COLO668 (cell line): ENCODE measurements around the gene HSD17B4.
"Not testable (repeated sequence)": the region's sequence is repeated elsewhere in the genome, so short reads cannot be mapped to it uniquely, and the experiment has no call there.

Experiments used
- DNase-seq: peaks from one replicate; lab custom pipeline; 2025; ENCODE audit not compliant: unreplicated experiment; lab: John Stamatoyannopoulos, UW

The HSD17B4 gene

GRCh38 chr5:119428574-119428973, 23.7 kb upstream of the HSD17B4 start:
- not testable (repeated sequence) for DNase-seq

GRCh38 chr5:119432674-119433237, 19.5 kb upstream of the HSD17B4 start:
- DNase-seq = not testable (repeated sequence)

- peak; percentile 13 for DNase-seq
These were observed 16.7 kb upstream of the HSD17B4 start for GRCh38 chr5:119435436-119436132.

GRCh38 chr5:119437785-119438586, 14.3 kb upstream of the HSD17B4 start:
- DNase-seq = not testable (repeated sequence)

DNA sequence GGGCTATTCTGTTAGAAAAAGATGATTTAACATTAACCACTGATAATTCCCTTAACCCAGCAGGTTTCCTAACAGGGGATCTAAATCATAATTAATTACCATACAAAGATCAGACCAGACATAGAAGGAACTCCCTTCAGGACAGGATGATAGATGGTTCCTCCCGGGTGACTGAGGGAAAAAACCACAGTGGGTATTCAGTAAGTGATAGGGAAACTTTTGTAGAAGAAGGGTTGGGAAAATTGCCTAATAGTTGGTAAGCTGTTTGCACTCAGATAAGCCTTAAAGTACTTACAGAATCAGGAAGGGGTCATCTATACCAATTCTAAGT, 13.7 kb upstream of the HSD17B4 start:
- DNase-seq = not testable (repeated sequence)

GRCh38 chr5:119439140-119439631, 13.1 kb upstream of the HSD17B4 start:
- DNase-seq = no peak

DNA sequence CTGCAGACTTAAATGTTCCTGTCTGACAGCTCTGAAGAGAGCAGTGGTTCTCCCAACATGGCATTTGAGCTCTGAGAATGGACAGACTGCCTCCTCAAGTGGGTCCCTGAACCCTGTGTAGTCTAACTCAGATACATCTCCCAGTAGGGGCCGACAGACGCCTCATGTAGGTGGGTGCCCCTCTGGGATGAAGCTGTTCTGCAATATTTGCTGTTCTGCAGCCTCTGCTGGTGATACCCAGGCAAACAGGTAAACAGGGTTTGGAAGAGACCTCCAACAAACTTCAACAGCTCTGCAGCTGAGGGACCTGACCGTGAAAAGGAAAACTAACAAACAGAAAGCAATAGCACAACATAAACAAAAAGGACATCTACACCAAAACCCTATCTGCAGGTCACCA, 12.7 kb upstream of the HSD17B4 start:
- not testable (repeated sequence) for DNase-seq

DNA sequence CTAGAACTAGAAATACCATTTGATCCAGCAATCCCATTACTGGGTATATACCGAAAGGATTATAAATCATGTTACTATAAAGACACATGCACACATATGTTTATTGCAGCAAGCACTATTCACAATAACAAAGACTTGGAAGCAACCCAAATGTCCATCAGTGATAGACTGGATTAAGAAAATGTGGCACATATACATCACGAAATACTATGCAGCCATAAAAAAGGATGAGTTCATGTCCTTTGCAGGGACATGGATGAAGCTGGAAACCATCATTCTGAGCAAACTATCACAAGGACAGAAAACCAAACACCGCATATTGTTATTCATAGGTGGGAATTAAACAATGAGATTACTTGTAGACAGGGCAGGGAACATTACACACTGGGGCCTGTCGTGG, 7.7 kb upstream of the HSD17B4 start:
- not testable (repeated sequence) for DNase-seq

GRCh38 chr5:119445544-119445943, 6.8 kb upstream of the HSD17B4 start:
- DNase-seq = no peak

- DNase-seq = no peak
These were observed 2.4 kb upstream of the HSD17B4 start for GRCh38 chr5:119449882-119450281.

DNA sequence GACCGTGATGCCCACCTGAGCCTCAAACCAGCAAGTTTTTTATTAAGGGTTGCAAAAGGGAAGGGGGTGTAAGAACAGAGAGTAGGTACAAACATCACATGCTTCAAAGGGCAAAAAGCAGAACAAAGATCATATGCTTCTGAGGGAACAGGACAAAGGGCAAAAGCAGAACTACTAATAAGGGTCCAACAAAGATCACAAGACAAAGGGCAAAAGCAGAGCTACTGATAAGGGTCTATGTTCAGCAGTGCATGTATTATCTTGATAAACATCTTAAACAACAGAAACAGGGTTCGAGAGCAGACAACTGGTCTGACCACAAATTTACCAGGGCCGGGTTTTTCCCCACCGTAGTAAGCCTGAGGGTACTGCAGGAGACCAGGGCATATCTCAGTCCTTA, 1.7 kb upstream of the HSD17B4 start:
- DNase-seq = not testable (repeated sequence)

- DNase-seq = no peak
These were observed 736 bp upstream of the HSD17B4 start for GRCh38 chr5:119451561-119451960.

DNA sequence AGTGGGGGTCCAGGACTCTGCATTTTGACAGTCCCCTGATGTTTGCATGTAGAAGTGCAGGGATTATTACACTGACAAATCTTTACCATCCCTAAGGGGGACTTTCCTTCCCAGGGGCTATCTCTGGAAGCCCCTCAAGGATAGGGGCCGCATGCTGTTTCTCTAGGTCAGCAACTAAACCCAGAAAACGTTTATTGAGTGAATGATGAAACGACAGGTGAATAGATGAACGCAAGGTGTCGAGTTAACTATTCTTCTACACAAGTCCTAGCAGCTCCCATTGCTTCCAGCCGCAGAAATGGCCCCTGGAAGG, 281 bp upstream of the HSD17B4 start:
- DNase-seq = no peak

- DNase-seq = no peak
These were observed 710 bp downstream of the HSD17B4 start for GRCh38 chr5:119453040-119453373.

- no peak for DNase-seq
These were observed 1.9 kb downstream of the HSD17B4 start for GRCh38 chr5:119454171-119454570.

GRCh38 chr5:119458911-119459632, 6.8 kb downstream of the HSD17B4 start:
- no peak for DNase-seq

DNA sequence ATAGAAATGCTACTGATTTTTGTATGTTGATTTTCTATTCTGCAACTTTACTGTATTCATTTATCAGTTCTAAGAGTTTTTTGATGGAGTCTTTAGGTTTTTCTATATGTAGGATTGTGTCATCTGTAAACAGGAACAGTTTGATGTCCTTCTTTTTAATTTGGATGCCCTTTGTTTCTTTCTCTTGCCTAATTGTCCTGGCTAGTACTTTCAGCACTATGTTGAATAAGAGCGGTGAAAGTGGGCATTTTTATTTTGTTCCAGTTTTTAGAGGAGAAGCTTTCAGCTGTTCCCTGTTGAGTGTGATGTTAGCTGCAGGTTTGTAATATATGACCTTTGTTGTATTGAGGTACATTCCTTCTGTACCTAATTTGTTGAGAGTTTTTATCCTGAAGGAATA, 13.3 kb downstream of the HSD17B4 start:
- DNase-seq = no peak

DNA sequence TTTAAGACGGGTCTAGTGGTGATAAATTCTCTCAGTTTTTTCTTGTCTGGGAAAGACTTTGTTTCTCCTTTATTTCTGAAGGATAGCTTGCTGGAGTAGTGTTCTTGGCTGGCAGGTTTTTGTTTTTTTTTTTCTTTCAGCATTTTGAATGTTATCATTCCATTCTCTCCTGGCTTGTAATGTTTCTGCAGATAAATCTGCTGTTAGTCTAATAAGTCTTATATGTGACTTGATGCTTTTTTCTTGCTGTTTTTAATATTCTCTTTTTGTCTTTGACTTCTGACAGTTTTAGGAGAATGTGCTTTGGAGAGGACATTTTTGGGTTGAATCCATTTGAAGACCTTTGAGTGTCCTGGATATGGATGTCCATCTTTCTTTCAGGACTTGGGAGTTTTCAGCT, 16.0 kb downstream of the HSD17B4 start:
- DNase-seq = no peak

DNA sequence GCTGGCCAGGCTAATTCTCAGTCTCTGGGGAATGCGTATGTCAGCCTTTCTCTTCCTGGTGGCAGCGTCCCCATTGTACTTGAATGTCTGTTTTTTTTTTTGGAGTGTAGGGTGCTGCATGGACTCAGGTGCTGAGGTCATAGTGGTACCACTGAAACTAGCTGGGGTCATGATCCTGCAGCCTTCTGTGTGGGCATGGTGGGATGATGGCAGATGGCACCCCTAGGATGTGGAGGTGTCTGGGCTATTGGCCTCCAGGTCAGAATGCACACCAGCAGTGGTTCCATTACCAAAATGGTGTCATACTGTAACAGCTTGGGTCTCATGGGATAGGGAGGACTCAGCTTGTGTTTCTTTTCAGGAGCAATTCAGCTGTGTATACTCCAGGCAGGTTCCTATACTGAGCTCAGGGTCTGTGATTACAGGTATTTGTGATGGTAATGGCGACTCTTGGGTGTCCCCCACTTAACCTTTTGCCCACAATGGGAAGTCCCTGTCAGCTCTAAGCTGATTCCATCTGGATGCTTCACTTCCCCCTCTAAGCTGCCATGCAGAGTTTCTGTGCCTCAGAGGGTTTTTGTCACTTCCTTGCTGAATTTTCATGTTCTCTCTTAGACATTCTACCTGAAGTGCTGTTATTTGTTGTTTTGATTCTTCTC, 17.9 kb downstream of the HSD17B4 start:
- no peak for DNase-seq

DNA sequence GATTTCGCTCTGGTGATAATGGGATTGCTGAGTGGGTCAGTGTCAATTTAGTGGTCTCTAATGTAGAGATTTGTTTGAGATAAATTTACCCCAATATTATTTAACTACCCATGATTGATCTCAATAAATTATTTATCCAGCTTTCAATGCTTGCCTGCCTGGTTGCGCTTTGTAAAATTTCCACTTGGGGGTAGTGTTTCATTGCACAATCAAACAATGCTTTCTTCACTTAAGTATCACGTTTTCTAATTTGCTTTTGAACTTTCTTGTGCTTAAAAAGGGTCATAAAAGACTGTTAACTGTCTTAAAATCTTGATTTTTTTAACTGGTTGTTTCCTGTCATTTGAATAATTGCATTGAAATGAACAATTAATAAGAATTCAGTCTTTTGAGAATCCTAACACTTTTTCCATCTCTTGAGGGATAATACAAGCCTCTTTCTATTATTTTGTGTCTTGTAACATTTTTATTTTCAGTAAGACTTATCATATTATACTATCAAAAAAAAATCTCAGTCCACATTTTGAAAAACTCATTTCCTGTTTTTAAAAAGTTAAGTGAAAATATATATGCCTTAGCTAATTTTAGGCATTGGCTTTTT, 18.7 kb downstream of the HSD17B4 start:
- peak; percentile 0 for DNase-seq

- no peak for DNase-seq
These were observed 20.9 kb downstream of the HSD17B4 start for GRCh38 chr5:119473241-119473640.
